WTC11 (cell line): ENCODE results near the gene OGG1. TPM values are rescaled to one million over a fixed set of nuclear protein-coding genes. Genes with fewer than 3 reads are reported as not detected.

Experiments
- ATAC-seq: fragments of 200-7000 bp; cut with Tn5 transposase; 2 replicates; pipeline ENCODE4 v1.10.0; 2021; ENCODE audit warnings: mild to moderate bottlenecking, moderate library complexity
- CTCF ChIA-PET: fragments of 300-600 bp; sonication (Branson Sonifier 250); formaldehyde crosslinking; loops from one replicate; lab custom pipeline; 2021; ENCODE audit warnings: antibody characterized with exemption; lab: Charles Lee
- POLR2A ChIA-PET: fragments of 350-600 bp; sonication (Branson Sonifier 250); formaldehyde crosslinking; loops from one replicate; lab custom pipeline; 2021; ENCODE audit warnings: antibody characterized with exemption; lab: Charles Lee
- DNase-seq: peaks from one replicate; pipeline ENCODE4 v3.0.0; 2021; ENCODE audit warnings: low spot score
- H3K27ac Mint-ChIP-seq: 2 replicates; pipeline ENCODE4 v1.8.0; 2021; ENCODE audit warnings: mixed read lengths
- H3K27me3 Mint-ChIP-seq: 2 replicates; pipeline ENCODE4 v1.8.0; 2021; ENCODE audit warnings: low read depth, mild to moderate bottlenecking, moderate library complexity, mixed read lengths
- H3K36me3 Mint-ChIP-seq: 2 replicates; pipeline ENCODE4 v1.8.0; 2021; ENCODE audit warnings: mixed read lengths
- H3K4me1 Mint-ChIP-seq: 2 replicates; pipeline ENCODE4 v1.8.0; 2022; ENCODE audit warnings: mixed read lengths
- H3K4me3 Mint-ChIP-seq: 2 replicates; pipeline ENCODE4 v1.8.0; 2021; ENCODE audit warnings: mild to moderate bottlenecking, moderate library complexity, mixed read lengths
- H3K9me3 Mint-ChIP-seq: 2 replicates; pipeline ENCODE4 v1.8.0; 2021; ENCODE audit warnings: mixed read lengths
- ATF2 ChIP-seq: sonication (generic); formaldehyde crosslinking; IDR thresholded peaks from 2 replicates; pipeline ENCODE4 v1.8.1; 2022; ENCODE audit warnings: low read depth, missing genetic modification reagents, borderline replicate concordance
- ATF3 ChIP-seq: sonication (generic); formaldehyde crosslinking; conservative IDR thresholded peaks from 2 replicates; pipeline ENCODE4 v1.8.1; 2022; ENCODE audit warnings: mild to moderate bottlenecking, missing genetic modification reagents
- E2F1 ChIP-seq: sonication (generic); formaldehyde crosslinking; IDR thresholded peaks from 2 replicates; pipeline ENCODE4 v1.8.0; 2022; ENCODE audit warnings: mild to moderate bottlenecking, missing genetic modification reagents
- ESRRA ChIP-seq: sonication (generic); formaldehyde crosslinking; IDR thresholded peaks from 2 replicates; pipeline ENCODE4 v1.8.1; 2022; ENCODE audit warnings: mild to moderate bottlenecking, missing genetic modification reagents, borderline replicate concordance
- FOXP1 ChIP-seq: sonication (generic); formaldehyde crosslinking; IDR thresholded peaks from 2 replicates; pipeline ENCODE4 v1.8.0; 2022; ENCODE audit warnings: missing genetic modification reagents, mild to moderate bottlenecking, moderate library complexity, borderline replicate concordance
- FOXP4 ChIP-seq: sonication (generic); formaldehyde crosslinking; IDR thresholded peaks from 2 replicates; pipeline ENCODE4 v1.8.0; 2022; ENCODE audit warnings: mild to moderate bottlenecking, missing genetic modification reagents
- GRHL2 ChIP-seq: fragments of 250-450 bp; sonication (Bioruptor Pico); IDR thresholded peaks from 2 replicates; pipeline ENCODE4 v1.8.0; 2022; ENCODE audit warnings: mild to moderate bottlenecking, moderate library complexity; ENCODE audit not compliant: insufficient replicate concordance, severe bottlenecking
- KAT7 ChIP-seq: sonication (generic); formaldehyde crosslinking; IDR thresholded peaks from 2 replicates; pipeline ENCODE4 v1.8.1; 2023; ENCODE audit warnings: missing genetic modification reagents, mild to moderate bottlenecking, borderline replicate concordance
- MYBL2 ChIP-seq: sonication (generic); formaldehyde crosslinking; IDR thresholded peaks from 2 replicates; pipeline ENCODE4 v1.8.1; 2023; ENCODE audit warnings: mild to moderate bottlenecking, moderate library complexity, missing genetic modification reagents
- NFE2L1 ChIP-seq: sonication (generic); formaldehyde crosslinking; IDR thresholded peaks from 2 replicates; pipeline ENCODE4 v1.8.1; 2023; ENCODE audit warnings: missing genetic modification reagents
- RORB ChIP-seq: fragments of 250-450 bp; sonication (Bioruptor Pico); IDR thresholded peaks from 2 replicates; pipeline ENCODE4 v1.9.0; 2021; ENCODE audit warnings: mild to moderate bottlenecking
- USF2 ChIP-seq: sonication (generic); formaldehyde crosslinking; IDR thresholded peaks from 2 replicates; pipeline ENCODE4 v1.8.1; 2023; ENCODE audit warnings: mild to moderate bottlenecking, missing genetic modification reagents, moderate library complexity
- ZBTB43 ChIP-seq: sonication (generic); formaldehyde crosslinking; IDR thresholded peaks from 2 replicates; pipeline ENCODE4 v1.8.1; 2023; ENCODE audit warnings: mild to moderate bottlenecking, missing genetic modification reagents
- ZMAT4 ChIP-seq: fragments of 250-450 bp; sonication (Bioruptor Pico); IDR thresholded peaks from 2 replicates; pipeline ENCODE4 v1.9.0; 2021; ENCODE audit warnings: mild to moderate bottlenecking
- ZNF121 ChIP-seq: sonication (generic); formaldehyde crosslinking; IDR thresholded peaks from 2 replicates; pipeline ENCODE4 v1.8.0; 2023; ENCODE audit warnings: missing genetic modification reagents
- ZNF232 ChIP-seq: sonication (generic); formaldehyde crosslinking; IDR thresholded peaks from 2 replicates; pipeline ENCODE4 v1.8.0; 2022; ENCODE audit warnings: mild to moderate bottlenecking, missing genetic modification reagents
- ZNF263 ChIP-seq: sonication (generic); formaldehyde crosslinking; IDR thresholded peaks from 2 replicates; pipeline ENCODE4 v1.8.1; 2022; ENCODE audit warnings: low read depth, mild to moderate bottlenecking, moderate library complexity, missing genetic modification reagents
- ZNF416 ChIP-seq: fragments of 250-450 bp; sonication (Bioruptor Pico); IDR thresholded peaks from 2 replicates; pipeline ENCODE4 v1.9.0; 2021; ENCODE audit warnings: mild to moderate bottlenecking, inconsistent platforms
- ZNF425 ChIP-seq: fragments of 250-450 bp; sonication (Bioruptor Pico); conservative IDR thresholded peaks from 2 replicates; pipeline ENCODE4 v1.9.0; 2021; ENCODE audit warnings: mild to moderate bottlenecking
- total RNA-seq: library from RNA; stranded (reverse); gene quantifications from 3 replicates; pipeline ENCODE4 v1.2.3, GENCODE V29; 2021

The OGG1 gene
- total RNA-seq, 1 experiment from 2014 or later, result 27.3 TPM

GRCh38 chr3:9780910-9781309, 31.2 kb downstream of the OGG1 start:
- no peak overlapping the region for H3K27ac Mint-ChIP-seq
- H3K4me1 Mint-ChIP-seq, result no peaks in the 10 kb centered on the region
- H3K4me3 Mint-ChIP-seq, result no peak overlapping the region
- ChIA-PET CTCF (interaction anchor here (0.9 kb wide), 1 partner anchor 54 kb away, joined by 3 read pairs; no protein-coding TSS in a partner anchor), POLR2A (interaction anchor here (1.0 kb wide), 1 partner anchor 31 kb away, joined by 3 read pairs; the partner anchor contains the start of gene OGG1)
- ATAC-seq (no peak), DNase-seq (no peak)
- TF ChIP-seq MYBL2 (CRISPR knock-in tag) (no peak), ESRRA (no peak), GRHL2 (CRISPR knock-in tag) (no peak), USF2 (no peak), NFE2L1 (CRISPR knock-in tag) (no peak), ATF3 (CRISPR knock-in tag) (no peak), FOXP4 (CRISPR knock-in tag) (no peak), KAT7 (no peak), ZNF121 (CRISPR knock-in tag) (no peak), ZBTB43 (no peak), ZNF416 (CRISPR knock-in tag) (no peak), ZMAT4 (CRISPR knock-in tag) (no peak), ZNF425 (CRISPR knock-in tag) (no peak), ZNF263 (no peak), RORB (CRISPR knock-in tag) (no peak), FOXP1 (CRISPR knock-in tag) (no peak), ZNF232 (CRISPR knock-in tag) (no peak), ATF2 (CRISPR knock-in tag) (no peak), E2F1 (no peak)
- H3K36me3 Mint-ChIP-seq, result peaks cover 40% of the 10 kb centered on the region
- peaks cover 16% of the 10 kb centered on the region for H3K27me3 Mint-ChIP-seq
- no peaks in the 10 kb centered on the region for H3K9me3 Mint-ChIP-seq
